Measurements from ENCODE around the gene ENTPD2.
A peak's percentile ranks its signal among the peaks of the same experiment; 100 is the strongest.

Gene ENTPD2

GRCh38 chr9:137058521-137059234, 4.8 kb upstream of the ENTPD2 start:
- no peaks in the 10 kb centered on the region for H3K36me3 Mint-ChIP-seq (ENCODE audit: low read depth)
- H3K27ac Mint-ChIP-seq = no peak overlapping the region

GRCh38 chr9:137057545-137057944, 3.7 kb upstream of the ENTPD2 start:
- Mint-ChIP-seq H3K9me3 (no peaks in the 10 kb centered on the region), H3K27ac (no peak overlapping the region), H3K27me3 (peaks cover 3% of the 10 kb centered on the region), H3K36me3 (ENCODE audit: low read depth) (no peaks in the 10 kb centered on the region), H3K4me1 (ENCODE audit: low read depth) (no peaks in the 10 kb centered on the region), H3K4me3 (no peak overlapping the region)

More at GRCh38 chr9:137058521-137059234, 4.8 kb upstream of the ENTPD2 start:
- Mint-ChIP-seq H3K27me3 (no peaks in the 10 kb centered on the region), H3K4me3 (no peak overlapping the region), H3K4me1 (ENCODE audit: low read depth) (no peaks in the 10 kb centered on the region), H3K9me3 (no peaks in the 10 kb centered on the region)

- peaks cover 6% of the 10 kb centered on the region for H3K27me3 Mint-ChIP-seq
- no peak overlapping the region for H3K4me3 Mint-ChIP-seq
- no peaks in the 10 kb centered on the region for H3K4me1 Mint-ChIP-seq (ENCODE audit: low read depth)
- no peaks in the 10 kb centered on the region for H3K9me3 Mint-ChIP-seq
- no peak overlapping the region for H3K27ac Mint-ChIP-seq
- H3K36me3 Mint-ChIP-seq (ENCODE audit: low read depth) = no peaks in the 10 kb centered on the region
Measured at GRCh38 chr9:137056739-137057415, 3.0 kb upstream of the ENTPD2 start.

- no peaks in the 10 kb centered on the region for H3K9me3 Mint-ChIP-seq
- H3K4me3 Mint-ChIP-seq = no peak overlapping the region
- H3K4me1 Mint-ChIP-seq (ENCODE audit: low read depth) = no peaks in the 10 kb centered on the region
- H3K27me3 Mint-ChIP-seq = peaks cover 6% of the 10 kb centered on the region
- no peak overlapping the region for H3K27ac Mint-ChIP-seq
- H3K36me3 Mint-ChIP-seq (ENCODE audit: low read depth) = no peaks in the 10 kb centered on the region
Measured at GRCh38 chr9:137055385-137056364, 1.8 kb upstream of the ENTPD2 start.

GRCh38 chr9:137054932-137055384, 1.1 kb upstream of the ENTPD2 start:
- H3K36me3 Mint-ChIP-seq (ENCODE audit: low read depth) = no peaks in the 10 kb centered on the region
- no peak overlapping the region for H3K27ac Mint-ChIP-seq
- H3K27me3 Mint-ChIP-seq = peaks cover 11% of the 10 kb centered on the region
- no peaks in the 10 kb centered on the region for H3K9me3 Mint-ChIP-seq
- H3K4me1 Mint-ChIP-seq (ENCODE audit: low read depth) = no peaks in the 10 kb centered on the region
- H3K4me3 Mint-ChIP-seq = no peak overlapping the region

- H3K4me1 Mint-ChIP-seq (ENCODE audit: low read depth) = no peaks in the 10 kb centered on the region
- H3K4me3 Mint-ChIP-seq = no peak overlapping the region
- H3K27ac Mint-ChIP-seq = no peak overlapping the region
- no peaks in the 10 kb centered on the region for H3K9me3 Mint-ChIP-seq
- no peaks in the 10 kb centered on the region for H3K36me3 Mint-ChIP-seq (ENCODE audit: low read depth)
- peaks cover 17% of the 10 kb centered on the region for H3K27me3 Mint-ChIP-seq
Measured at GRCh38 chr9:137052998-137053943, 590 bp downstream of the ENTPD2 start.

- Mint-ChIP-seq H3K27ac (no peak overlapping the region), H3K36me3 (ENCODE audit: low read depth) (no peaks in the 10 kb centered on the region), H3K4me1 (ENCODE audit: low read depth) (no peaks in the 10 kb centered on the region), H3K4me3 (no peak overlapping the region), H3K27me3 (peaks cover 25% of the 10 kb centered on the region), H3K9me3 (no peaks in the 10 kb centered on the region)
Measured at GRCh38 chr9:137052293-137052692, 1.6 kb downstream of the ENTPD2 start.

- Mint-ChIP-seq H3K9me3 (no peaks in the 10 kb centered on the region), H3K36me3 (ENCODE audit: low read depth) (no peaks in the 10 kb centered on the region), H3K27ac (no peak overlapping the region)
Measured at GRCh38 chr9:137051145-137051724, 2.6 kb downstream of the ENTPD2 start.

GRCh38 chr9:137050570-137050969, 3.3 kb downstream of the ENTPD2 start:
- H3K36me3 Mint-ChIP-seq (ENCODE audit: low read depth) = no peaks in the 10 kb centered on the region
- no peaks in the 10 kb centered on the region for H3K4me1 Mint-ChIP-seq (ENCODE audit: low read depth)
- H3K27me3 Mint-ChIP-seq = peaks cover 25% of the 10 kb centered on the region
- H3K9me3 Mint-ChIP-seq = no peaks in the 10 kb centered on the region
- no peak overlapping the region for H3K4me3 Mint-ChIP-seq
- no peak overlapping the region for H3K27ac Mint-ChIP-seq

More at GRCh38 chr9:137051145-137051724, 2.6 kb downstream of the ENTPD2 start:
- Mint-ChIP-seq H3K4me1 (ENCODE audit: low read depth) (no peaks in the 10 kb centered on the region), H3K27me3 (peaks cover 25% of the 10 kb centered on the region), H3K4me3 (no peak overlapping the region)

GRCh38 chr9:137049544-137050449, 4.1 kb downstream of the ENTPD2 start:
- Mint-ChIP-seq H3K36me3 (ENCODE audit: low read depth) (no peaks in the 10 kb centered on the region), H3K4me1 (ENCODE audit: low read depth) (peaks cover 5% of the 10 kb centered on the region), H3K4me3 (no peak overlapping the region), H3K27me3 (peaks cover 29% of the 10 kb centered on the region), H3K9me3 (no peaks in the 10 kb centered on the region), H3K27ac (no peak overlapping the region)

GRCh38 chr9:137048655-137049543, 5.0 kb downstream of the ENTPD2 start:
- Mint-ChIP-seq H3K4me3 (no peak overlapping the region), H3K9me3 (no peaks in the 10 kb centered on the region), H3K4me1 (ENCODE audit: low read depth) (peaks cover 12% of the 10 kb centered on the region), H3K36me3 (ENCODE audit: low read depth) (no peaks in the 10 kb centered on the region), H3K27me3 (peaks cover 31% of the 10 kb centered on the region), H3K27ac (no peak overlapping the region)

GRCh38 chr9:137046088-137046787, 7.6 kb downstream of the ENTPD2 start, which contains the start of gene NPDC1:
Gene NPDC1, minus strand, starts transcription at chr9:137046177. Its CDS starts 188 bp downstream, at chr9:137045989.
- H3K27ac Mint-ChIP-seq = no peak within 1 kb of the TSS

More at GRCh38 chr9:137046088-137046787, 7.6 kb downstream of the ENTPD2 start, which contains the start of gene NPDC1:
- peaks cover 13% of the 10 kb centered on the region for H3K4me1 Mint-ChIP-seq (ENCODE audit: low read depth)
- no peaks in the 10 kb centered on the region for H3K36me3 Mint-ChIP-seq (ENCODE audit: low read depth)
- peak within 1 kb of the TSS; percentile 54 for H3K4me3 Mint-ChIP-seq
- H3K9me3 Mint-ChIP-seq = no peaks in the 10 kb centered on the region
- H3K27me3 Mint-ChIP-seq = peaks cover 25% of the 10 kb centered on the region

All from stimulated activated naive CD8-positive, alpha-beta T cell treated with anti-CD3 and anti-CD28 coated beads, Interleukin-15, Interleukin-2, amounts not matched to agents 100 ng/mL and 50 ng/mL, for 24 hours (primary cell).